Mucosa of descending colon (tissue), 3 donors: Measurements from ENCODE around the gene SYT7. TPM values are rescaled to one million over a fixed set of nuclear protein-coding genes. Genes with fewer than 3 reads are reported as not detected.

Experiments used
- ATAC-seq: fragments of 200-7000 bp; cut with Tn5 transposase; one replicate; pipeline ENCODE4 v1.9.1; 2020; ENCODE audit warnings: mild to moderate bottlenecking, moderate library complexity
- DNase-seq, 3 donors: peaks; one replicate each; pipeline ENCODE4 v3.0.0-alpha.2; 2020
- H3K36me3 ChIP-seq: fragments of 200-600 bp; one replicate; pipeline ENCODE4 v1.8.0; 2021; ENCODE audit warnings: low read depth, mild to moderate bottlenecking
- H3K4me1 ChIP-seq: fragments of 200-600 bp; one replicate; pipeline ENCODE4 v1.8.0; 2021; ENCODE audit warnings: low read depth, mild to moderate bottlenecking
- H3K4me3 ChIP-seq: fragments of 200-600 bp; one replicate; pipeline ENCODE4 v1.8.0; 2021; ENCODE audit warnings: mild to moderate bottlenecking
- H3K9me3 ChIP-seq: fragments of 200-600 bp; one replicate; pipeline ENCODE4 v1.8.0; 2021; ENCODE audit warnings: mild to moderate bottlenecking
- intact Hi-C, 2 donors: fragments of 100-400 bp; cut with DNase I in 1 of 2; cut with micrococcal nuclease in 1 of 2; formaldehyde crosslinking; loops; one replicate each; pipeline versions ENCODE4 v1.11.0 to v1.11.1; 2022; cut with DNase I, micrococcal nuclease
- total RNA-seq, 3 donors: library from RNA; stranded (reverse); fragmentation: NEBNext Ultra II Directional in 2 of 3; extraction: Animal tissue kit (Norgen Biotek cat#: 25700) in 2 of 3; gene quantifications; one replicate each; pipeline versions ENCODE4 v1.2.1 to v1.2.4, GENCODE V29; 2021 to 2023
- TF ChIP-seq, protein P1 (sequence below): fragments of 200-600 bp; IDR thresholded peaks from one replicate; pipeline ENCODE4 v1.8.0; 2022; ENCODE audit warnings: antibody characterized with exemption, mild to moderate bottlenecking
- donor health status: DM: no; HTN: no; CAD: no; lungs with moderate emphysema.
- donor health status: DM: no; HTN: no; CAD: no.
- donor health status: DM: no; HTN: yes; CAD: no.

Gene SYT7
- total RNA-seq, 3 donors from 2014 or later, result 8.2 to 19.7 (median 19.0) TPM

DNA sequence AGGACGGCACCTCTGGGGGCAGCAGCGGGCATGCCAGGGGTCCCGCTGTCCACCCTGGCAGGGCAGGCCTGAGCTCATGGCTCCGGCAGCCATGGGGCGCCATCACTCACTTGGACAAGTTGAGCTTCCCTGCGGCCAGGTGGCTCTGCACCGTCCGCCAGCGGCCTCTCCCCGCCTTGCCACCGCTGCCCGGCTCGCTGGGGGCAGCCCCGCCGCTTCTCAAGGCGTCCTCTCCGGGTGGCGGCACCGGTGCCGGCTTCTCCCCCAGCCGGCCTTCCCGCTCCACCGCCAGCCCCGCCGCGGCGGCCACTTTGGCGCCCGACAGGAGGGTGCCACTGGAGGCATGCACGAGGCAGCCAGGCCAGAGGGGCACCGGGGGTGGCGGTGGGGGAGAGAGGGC lies 35.0 kb downstream of the SYT7 start:
- intact Hi-C loops, result no loop called here
- Histone ChIP-seq H3K4me3 (no peak overlapping the region), H3K4me1 (no peaks in the 10 kb centered on the region), H3K36me3 (no peaks in the 10 kb centered on the region), H3K9me3 (no peaks in the 10 kb centered on the region)
- DNase-seq (no peak), ATAC-seq (no peak)
- TF ChIP-seq, protein P1, sequence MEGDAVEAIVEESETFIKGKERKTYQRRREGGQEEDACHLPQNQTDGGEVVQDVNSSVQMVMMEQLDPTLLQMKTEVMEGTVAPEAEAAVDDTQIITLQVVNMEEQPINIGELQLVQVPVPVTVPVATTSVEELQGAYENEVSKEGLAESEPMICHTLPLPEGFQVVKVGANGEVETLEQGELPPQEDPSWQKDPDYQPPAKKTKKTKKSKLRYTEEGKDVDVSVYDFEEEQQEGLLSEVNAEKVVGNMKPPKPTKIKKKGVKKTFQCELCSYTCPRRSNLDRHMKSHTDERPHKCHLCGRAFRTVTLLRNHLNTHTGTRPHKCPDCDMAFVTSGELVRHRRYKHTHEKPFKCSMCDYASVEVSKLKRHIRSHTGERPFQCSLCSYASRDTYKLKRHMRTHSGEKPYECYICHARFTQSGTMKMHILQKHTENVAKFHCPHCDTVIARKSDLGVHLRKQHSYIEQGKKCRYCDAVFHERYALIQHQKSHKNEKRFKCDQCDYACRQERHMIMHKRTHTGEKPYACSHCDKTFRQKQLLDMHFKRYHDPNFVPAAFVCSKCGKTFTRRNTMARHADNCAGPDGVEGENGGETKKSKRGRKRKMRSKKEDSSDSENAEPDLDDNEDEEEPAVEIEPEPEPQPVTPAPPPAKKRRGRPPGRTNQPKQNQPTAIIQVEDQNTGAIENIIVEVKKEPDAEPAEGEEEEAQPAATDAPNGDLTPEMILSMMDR, result no peak

DNA sequence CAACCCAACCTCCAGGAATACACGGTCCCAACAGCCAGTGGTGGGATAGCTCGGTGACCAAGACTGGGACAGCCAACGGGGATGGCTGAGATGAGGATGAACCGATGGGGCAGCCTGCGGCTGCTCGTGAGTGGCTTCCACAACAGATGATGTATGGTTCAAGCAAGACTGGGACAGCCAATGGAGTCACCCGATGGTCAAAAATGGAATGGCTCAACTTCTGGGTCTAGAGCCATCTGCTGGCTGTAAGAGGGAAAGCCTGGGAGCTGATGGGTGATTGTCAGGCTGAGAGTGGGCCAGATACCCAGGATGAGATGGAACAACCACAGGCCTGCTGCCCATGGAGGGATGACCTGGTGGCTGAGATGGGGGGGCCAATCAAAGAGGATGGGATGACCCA lies 35.5 kb downstream of the SYT7 start:
- H3K4me1 ChIP-seq, result no peaks in the 10 kb centered on the region
- TF ChIP-seq, protein P1, result no peak
- H3K4me3 ChIP-seq, result no peak overlapping the region
- DNase-seq (no peak), ATAC-seq (peak; percentile 20)
- no peaks in the 10 kb centered on the region for H3K9me3 ChIP-seq
- no peaks in the 10 kb centered on the region for H3K36me3 ChIP-seq
- intact Hi-C loops, result no loop called here

DNA sequence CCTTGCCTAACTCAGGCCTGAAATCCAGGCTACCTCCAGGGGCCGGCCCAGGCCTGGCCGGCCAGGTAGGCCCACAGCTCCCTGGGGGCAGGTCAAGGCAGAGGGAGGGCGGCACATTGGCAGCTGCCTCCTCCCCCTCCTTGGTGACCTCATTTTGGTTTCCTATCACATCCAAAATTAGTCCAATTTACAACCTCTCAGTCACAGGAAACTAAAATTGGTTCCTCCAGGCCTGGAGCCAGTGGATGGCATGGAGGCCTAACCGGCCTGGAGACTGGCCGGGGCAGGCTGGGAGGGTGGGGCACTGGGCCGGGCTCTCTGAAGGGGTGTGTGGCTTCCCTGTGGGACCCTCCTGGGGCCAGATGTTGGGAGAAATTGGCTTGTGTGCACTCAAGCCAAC lies 36.4 kb downstream of the SYT7 start:
- TF ChIP-seq, protein P1, result no peak
- no peak for DNase-seq
- H3K9me3 ChIP-seq, result no peaks in the 10 kb centered on the region
- ATAC-seq, result no peak
- no peak overlapping the region for H3K4me3 ChIP-seq
- intact Hi-C loops, result no loop called here
- H3K36me3 ChIP-seq, result no peaks in the 10 kb centered on the region
- no peaks in the 10 kb centered on the region for H3K4me1 ChIP-seq

DNA sequence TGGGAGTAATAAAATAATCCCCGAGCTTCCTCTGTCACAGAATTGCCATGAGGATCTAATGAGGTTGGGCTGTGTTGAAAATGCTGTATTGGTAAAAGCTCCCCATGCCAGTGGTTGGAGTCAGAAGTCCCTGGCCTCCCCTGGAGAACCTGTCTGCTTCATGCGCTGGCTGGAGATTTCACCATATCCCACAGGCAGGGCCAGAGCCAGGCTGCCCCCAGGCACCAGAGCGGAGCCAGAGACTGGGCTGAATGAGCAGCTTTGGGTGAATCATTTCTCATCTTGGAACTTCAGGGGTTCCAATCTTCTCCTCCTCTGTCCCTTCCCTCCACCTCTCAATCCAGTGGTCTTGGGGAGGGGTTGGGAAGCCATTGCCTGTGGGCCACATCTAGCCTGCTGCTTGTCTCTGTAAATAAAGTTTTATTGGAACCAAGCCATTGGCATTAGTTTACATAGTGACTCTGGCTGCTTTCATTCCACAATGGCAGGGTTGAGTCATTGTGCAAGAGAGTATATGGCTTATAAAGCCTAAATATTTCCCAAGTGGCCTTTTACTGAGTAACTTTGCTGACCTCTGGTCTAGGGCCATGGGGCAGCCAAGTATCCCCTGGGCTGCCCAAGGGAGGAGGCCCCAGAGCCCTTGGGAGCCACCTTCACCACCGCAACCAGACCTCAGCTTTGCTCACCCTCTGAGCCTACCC lies 37.1 kb downstream of the SYT7 start:
- H3K4me3 ChIP-seq, result no peak overlapping the region
- intact Hi-C loops, result no loop called here
- no peaks in the 10 kb centered on the region for H3K9me3 ChIP-seq
- H3K36me3 ChIP-seq, result no peaks in the 10 kb centered on the region
- DNase-seq (no peak), ATAC-seq (peak; percentile 64)
- TF ChIP-seq, protein P1, result no peak
- no peaks in the 10 kb centered on the region for H3K4me1 ChIP-seq

DNA sequence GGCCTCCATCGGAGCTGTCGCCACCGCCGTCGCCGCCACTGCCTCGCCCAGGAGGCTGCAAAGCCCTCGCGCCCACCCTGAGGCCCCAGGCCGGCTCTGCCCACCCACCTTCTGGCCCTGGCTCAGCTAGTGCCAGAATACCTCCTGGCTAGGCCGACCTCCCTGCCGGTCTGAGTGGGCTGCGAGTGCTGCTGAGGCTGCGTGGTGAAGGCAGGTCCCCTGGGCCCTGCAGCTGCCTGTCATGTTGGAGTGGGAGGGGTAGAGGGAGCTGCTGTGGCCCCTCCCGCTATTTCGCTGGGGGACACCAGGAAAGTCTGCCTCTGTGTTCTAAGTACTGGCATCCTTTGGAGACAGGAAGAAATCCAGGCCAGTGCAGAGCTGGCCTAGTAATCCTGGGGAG lies 38.2 kb downstream of the SYT7 start:
- Histone ChIP-seq H3K9me3 (no peaks in the 10 kb centered on the region), H3K4me3 (no peak overlapping the region), H3K36me3 (no peaks in the 10 kb centered on the region), H3K4me1 (no peaks in the 10 kb centered on the region)
- intact Hi-C loops, result no loop called here
- ATAC-seq (no peak), DNase-seq (no peak)
- TF ChIP-seq, protein P1, result no peak

DNA sequence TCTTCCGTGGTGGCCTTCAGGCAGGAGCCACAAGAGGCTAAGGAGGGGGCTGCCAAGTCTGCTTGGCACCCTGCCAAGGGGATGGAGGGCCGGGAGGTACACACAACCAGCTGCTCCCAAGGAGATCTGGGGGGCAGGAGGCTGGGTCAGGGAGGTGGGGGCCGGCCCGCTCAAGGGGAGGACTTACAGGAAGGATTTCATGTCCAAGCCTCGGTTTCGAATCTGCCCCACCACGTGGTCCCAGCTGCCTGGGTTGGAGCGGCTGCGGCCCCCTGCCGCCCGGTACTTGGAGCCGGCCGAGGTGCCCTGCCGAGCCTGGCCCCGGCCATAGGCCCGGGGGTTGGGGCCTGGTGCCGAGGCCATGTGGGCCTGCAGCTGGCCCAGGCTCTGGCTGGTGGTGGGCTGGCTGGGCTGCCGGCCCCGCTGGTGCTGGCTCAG lies 38.8 kb downstream of the SYT7 start:
- Histone ChIP-seq H3K36me3 (no peaks in the 10 kb centered on the region), H3K9me3 (no peaks in the 10 kb centered on the region), H3K4me1 (no peaks in the 10 kb centered on the region), H3K4me3 (no peak overlapping the region)
- no peak for DNase-seq
- no peak for ATAC-seq
- intact Hi-C loops, result no loop called here
- TF ChIP-seq, protein P1, result no peak
